IMR-90 (cell line): ENCODE results near the gene ZNF407. TPM values are rescaled to one million over a fixed set of nuclear protein-coding genes. Genes with fewer than 3 reads are reported as not detected.

Experiments used
- FOS ChIP-seq: fragments of 150-350 bp; IDR thresholded peaks from 2 replicates; pipeline ENCODE4 v1.6.1; 2016; ENCODE audit warnings: low read depth, low read length
- RFX5 ChIP-seq: IDR thresholded peaks from 2 replicates; pipeline ENCODE4 v1.8.0; 2012; ENCODE audit warnings: low read depth, mild to moderate bottlenecking, low read length, moderate library complexity
- SMC3 ChIP-seq: fragments of 150-350 bp; IDR thresholded peaks from 2 replicates; pipeline ENCODE4 v1.6.1; 2016; ENCODE audit warnings: low read depth, mild to moderate bottlenecking, antibody characterized with exemption, low read length, moderate library complexity
- polyA plus RNA-seq, 3 experiments: library from polyadenylated mRNA; depleted of rRNA; stranded (reverse); fragments of >200 nt; gene quantifications; 2 replicates each; pipeline ENCODE4 v1.2.3, GENCODE V29; 2012; ENCODE audit warnings: low replicate concordance in 1 of 3
- total RNA-seq: library from RNA; depleted of rRNA; stranded (reverse); fragments of >200 nt; gene quantifications from 2 replicates; pipeline ENCODE4 v1.2.3, GENCODE V29; 2012
- TF ChIP-seq, protein P1 (sequence below): fragments of 150-350 bp; IDR thresholded peaks from 2 replicates; pipeline ENCODE4 v1.6.1; 2016; ENCODE audit warnings: low read depth, mild to moderate bottlenecking, low read length, moderate library complexity, borderline replicate concordance

The ZNF407 gene
- total and polyA plus RNA-seq, 2 of the 4 experiments (the other 2 are of a cell fraction): 3.1 to 20.1 TPM

DNA sequence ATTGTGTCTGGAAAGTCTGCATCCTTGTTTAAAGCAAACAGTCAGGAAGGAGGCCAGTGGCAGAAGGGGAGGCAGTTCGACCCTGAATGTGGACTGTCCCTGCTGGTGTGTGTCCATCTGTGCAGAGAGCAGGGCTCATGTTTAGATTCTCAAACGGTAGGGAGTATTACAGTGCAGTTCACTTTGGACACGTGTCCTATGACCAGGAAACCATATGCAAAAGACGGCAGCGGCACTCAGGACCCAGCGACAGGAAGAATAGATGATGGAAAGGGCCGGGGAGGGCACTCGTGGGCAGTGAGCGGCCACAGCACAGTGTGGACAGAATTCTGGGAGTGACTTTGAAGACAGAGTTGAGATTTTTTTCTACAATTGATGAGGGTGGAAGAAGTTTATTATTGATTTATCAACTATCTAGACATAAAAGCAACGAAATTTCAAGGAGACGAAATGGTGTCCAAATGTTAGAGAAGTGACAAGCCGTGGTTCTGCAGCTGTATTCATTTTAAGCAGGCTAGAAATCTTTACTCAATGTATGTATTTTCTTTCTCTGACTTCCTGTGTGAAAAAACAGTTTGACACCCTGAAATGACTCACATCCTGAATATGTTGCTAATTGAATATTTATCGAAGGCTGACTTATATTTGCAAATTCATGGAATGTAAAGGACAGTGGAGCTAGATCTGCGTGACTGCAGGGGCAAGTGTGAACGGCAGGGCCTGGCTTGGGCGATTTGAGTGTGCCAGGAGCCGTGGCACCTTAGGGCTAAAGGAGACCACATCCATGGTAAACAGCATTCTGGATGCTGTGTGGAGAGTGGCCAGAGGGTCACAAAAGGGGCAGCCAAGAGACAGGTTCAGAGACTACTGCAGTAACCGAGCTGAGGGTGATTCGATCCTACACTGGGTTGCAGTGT lies 397.1 kb downstream of the ZNF407 start (continued):
- TF ChIP-seq, protein P1, sequence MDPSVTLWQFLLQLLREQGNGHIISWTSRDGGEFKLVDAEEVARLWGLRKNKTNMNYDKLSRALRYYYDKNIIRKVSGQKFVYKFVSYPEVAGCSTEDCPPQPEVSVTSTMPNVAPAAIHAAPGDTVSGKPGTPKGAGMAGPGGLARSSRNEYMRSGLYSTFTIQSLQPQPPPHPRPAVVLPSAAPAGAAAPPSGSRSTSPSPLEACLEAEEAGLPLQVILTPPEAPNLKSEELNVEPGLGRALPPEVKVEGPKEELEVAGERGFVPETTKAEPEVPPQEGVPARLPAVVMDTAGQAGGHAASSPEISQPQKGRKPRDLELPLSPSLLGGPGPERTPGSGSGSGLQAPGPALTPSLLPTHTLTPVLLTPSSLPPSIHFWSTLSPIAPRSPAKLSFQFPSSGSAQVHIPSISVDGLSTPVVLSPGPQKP: no peak
- TF ChIP-seq FOS: no peak
- no peak for TF ChIP-seq SMC3
- TF ChIP-seq RFX5: no peak
